Activated CD8-positive, alpha-beta memory T cell treated with anti-CD3 and anti-CD28 coated beads for 24 hours (primary cell): ENCODE data around the gene NCCRP1.

Experiments used
- DNase-seq: peaks from one replicate; pipeline ENCODE4 v3.0.0-alpha.2; 2020

NCCRP1 gene

GRCh38 chr19:39166571-39167391 lies 30.0 kb upstream of the NCCRP1 start:
- DNase-seq: no peak

- no peak for DNase-seq
These were observed 29.1 kb upstream of the NCCRP1 start for GRCh38 chr19:39167461-39168257.

- no peak for DNase-seq
These were observed 28.3 kb upstream of the NCCRP1 start for GRCh38 chr19:39168258-39169142.

GRCh38 chr19:39169143-39169810 lies 27.5 kb upstream of the NCCRP1 start:
- DNase-seq: no peak

GRCh38 chr19:39170386-39171231 lies 26.2 kb upstream of the NCCRP1 start:
- DNase-seq: no peak

- DNase-seq: no peak
These were observed 25.0 kb upstream of the NCCRP1 start for GRCh38 chr19:39171479-39172465.

GRCh38 chr19:39172700-39173501 lies 23.9 kb upstream of the NCCRP1 start:
- DNase-seq: no peak

GRCh38 chr19:39173502-39173991 lies 23.2 kb upstream of the NCCRP1 start:
- DNase-seq: no peak

GRCh38 chr19:39174142-39174541 lies 22.6 kb upstream of the NCCRP1 start:
- no peak for DNase-seq

GRCh38 chr19:39174558-39175544 lies 21.9 kb upstream of the NCCRP1 start:
- DNase-seq: no peak

- DNase-seq: no peak
These were observed 21.2 kb upstream of the NCCRP1 start for GRCh38 chr19:39175564-39175963.

- no peak for DNase-seq
These were observed 19.6 kb upstream of the NCCRP1 start for GRCh38 chr19:39177110-39177699.

- DNase-seq: no peak
These were observed 19.0 kb upstream of the NCCRP1 start for GRCh38 chr19:39177736-39178135.

- no peak for DNase-seq
These were observed 18.3 kb upstream of the NCCRP1 start for GRCh38 chr19:39178296-39179006.

GRCh38 chr19:39179754-39180153 lies 17.0 kb upstream of the NCCRP1 start:
- no peak for DNase-seq

- DNase-seq: no peak
These were observed 16.0 kb upstream of the NCCRP1 start for GRCh38 chr19:39180749-39181148.
